K562 (cell line): ENCODE results near the gene GAL. TPM values are rescaled to one million over a fixed set of nuclear protein-coding genes. Genes with fewer than 3 reads are reported as not detected.

Source experiments
- NR2C2 ChIP-seq, 2 experiments: fragments of 200-800 bp in 1 of 2; sonication (Bioruptor generic) in 1 of 2; sonication (generic) in 1 of 2; formaldehyde crosslinking in 1 of 2; IDR thresholded peaks; 2 replicates each; pipeline versions ENCODE4 v1.6.1 to v1.8.0; 2016 to 2022; ENCODE audit warnings: mild to moderate bottlenecking in 1 of 2, missing compliant biosample characterization in 1 of 2, missing genetic modification characterization in 1 of 2, missing genetic modification reagents in 1 of 2
- POLR2A ChIP-seq: fragments of 450-650 bp; conservative IDR thresholded peaks from 2 replicates; pipeline ENCODE4 v1.6.1; 2016
- polyA plus RNA-seq, 8 experiments: library from polyadenylated mRNA; depleted of rRNA in 4 of 8; stranded (reverse) in 5 of 8; unstranded in 3 of 8; fragments of >200 nt; fragmentation: Nextera tagmentation in 2 of 8; fragmentation: Illumina TruSeq in 1 of 8; extraction: Ambion mirVana in 2 of 8; extraction: Trizol in 1 of 8; gene quantifications; 2 replicates each; pipeline versions ENCODE4 v1.2.1 to v1.2.3, GENCODE V29; 2011 to 2014; ENCODE audit warnings: inconsistent platforms in 1 of 8, missing spikeins in 1 of 8
- total RNA-seq, 7 experiments: library from RNA; depleted of rRNA in 6 of 7; stranded (reverse); fragments of >200 nt in 6 of 7; fragmentation: Illumina TruSeq in 2 of 7; extraction: Trizol in 2 of 7; gene quantifications; 2 replicates each; pipeline versions ENCODE4 v1.2.1 to v1.2.3, GENCODE V29; 2011 to 2021; ENCODE audit warnings: low replicate concordance in 1 of 7
- TF ChIP-seq, protein P1 (sequence below), 2 experiments: fragments of 450-650 bp in 1 of 2; sonication (generic) in 1 of 2; formaldehyde crosslinking in 1 of 2; IDR thresholded peaks; 2 replicates each; pipeline versions ENCODE4 v1.7.1 to v1.9.0; 2016 to 2022; ENCODE audit warnings: inconsistent platforms in 1 of 2, mild to moderate bottlenecking in 1 of 2, missing genetic modification reagents in 1 of 2
- TF ChIP-seq, protein P2 (sequence below): sonication (generic); formaldehyde crosslinking; IDR thresholded peaks from 2 replicates; pipeline ENCODE4 v1.8.0; 2022; ENCODE audit warnings: missing genetic modification reagents, mild to moderate bottlenecking, borderline replicate concordance

Gene GAL
- total and polyA plus RNA-seq, 9 of the 15 experiments (the other 6 are each of a cell fraction or from before 2014, with no cell fraction given): 10.6 to 119 (median 36.3) TPM

DNA sequence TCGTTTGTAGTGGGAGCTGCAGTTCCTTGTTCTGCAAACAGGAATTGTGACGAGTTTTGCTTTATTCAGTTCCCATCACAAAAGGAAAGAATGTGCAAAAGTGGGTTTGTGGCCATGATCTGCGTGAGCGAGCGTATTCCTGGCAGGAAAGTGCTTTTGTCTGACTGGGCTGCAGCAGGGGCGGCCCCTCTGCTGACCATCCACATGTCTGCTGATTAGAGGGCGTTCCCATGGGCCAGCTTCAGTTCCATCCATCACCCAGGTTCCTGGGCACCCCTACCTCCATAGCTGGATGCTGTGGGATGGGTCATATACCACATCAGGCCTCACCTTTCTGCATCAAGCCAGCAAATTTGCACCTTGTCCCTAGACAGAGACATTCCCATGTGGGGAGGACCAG is 28.9 kb upstream of the GAL start (continued):
- TF ChIP-seq, protein P1, sequence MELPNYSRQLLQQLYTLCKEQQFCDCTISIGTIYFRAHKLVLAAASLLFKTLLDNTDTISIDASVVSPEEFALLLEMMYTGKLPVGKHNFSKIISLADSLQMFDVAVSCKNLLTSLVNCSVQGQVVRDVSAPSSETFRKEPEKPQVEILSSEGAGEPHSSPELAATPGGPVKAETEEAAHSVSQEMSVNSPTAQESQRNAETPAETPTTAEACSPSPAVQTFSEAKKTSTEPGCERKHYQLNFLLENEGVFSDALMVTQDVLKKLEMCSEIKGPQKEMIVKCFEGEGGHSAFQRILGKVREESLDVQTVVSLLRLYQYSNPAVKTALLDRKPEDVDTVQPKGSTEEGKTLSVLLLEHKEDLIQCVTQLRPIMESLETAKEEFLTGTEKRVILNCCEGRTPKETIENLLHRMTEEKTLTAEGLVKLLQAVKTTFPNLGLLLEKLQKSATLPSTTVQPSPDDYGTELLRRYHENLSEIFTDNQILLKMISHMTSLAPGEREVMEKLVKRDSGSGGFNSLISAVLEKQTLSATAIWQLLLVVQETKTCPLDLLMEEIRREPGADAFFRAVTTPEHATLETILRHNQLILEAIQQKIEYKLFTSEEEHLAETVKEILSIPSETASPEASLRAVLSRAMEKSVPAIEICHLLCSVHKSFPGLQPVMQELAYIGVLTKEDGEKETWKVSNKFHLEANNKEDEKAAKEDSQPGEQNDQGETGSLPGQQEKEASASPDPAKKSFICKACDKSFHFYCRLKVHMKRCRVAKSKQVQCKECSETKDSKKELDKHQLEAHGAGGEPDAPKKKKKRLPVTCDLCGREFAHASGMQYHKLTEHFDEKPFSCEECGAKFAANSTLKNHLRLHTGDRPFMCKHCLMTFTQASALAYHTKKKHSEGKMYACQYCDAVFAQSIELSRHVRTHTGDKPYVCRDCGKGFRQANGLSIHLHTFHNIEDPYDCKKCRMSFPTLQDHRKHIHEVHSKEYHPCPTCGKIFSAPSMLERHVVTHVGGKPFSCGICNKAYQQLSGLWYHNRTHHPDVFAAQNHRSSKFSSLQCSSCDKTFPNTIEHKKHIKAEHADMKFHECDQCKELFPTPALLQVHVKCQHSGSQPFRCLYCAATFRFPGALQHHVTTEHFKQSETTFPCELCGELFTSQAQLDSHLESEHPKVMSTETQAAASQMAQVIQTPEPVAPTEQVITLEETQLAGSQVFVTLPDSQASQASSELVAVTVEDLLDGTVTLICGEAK (IDR thresholded peaks at IDR 0.05): no peak
- TF ChIP-seq, protein P1 (CRISPR knock-in tag; IDR thresholded peaks at IDR 0.05): no peak
- no peak for TF ChIP-seq NR2C2 (CRISPR knock-in tag; IDR thresholded peaks at IDR 0.05)
- no peak for TF ChIP-seq NR2C2 (tag; IDR thresholded peaks at IDR 0.05)
- TF ChIP-seq POLR2A: no peak
- TF ChIP-seq, protein P2, sequence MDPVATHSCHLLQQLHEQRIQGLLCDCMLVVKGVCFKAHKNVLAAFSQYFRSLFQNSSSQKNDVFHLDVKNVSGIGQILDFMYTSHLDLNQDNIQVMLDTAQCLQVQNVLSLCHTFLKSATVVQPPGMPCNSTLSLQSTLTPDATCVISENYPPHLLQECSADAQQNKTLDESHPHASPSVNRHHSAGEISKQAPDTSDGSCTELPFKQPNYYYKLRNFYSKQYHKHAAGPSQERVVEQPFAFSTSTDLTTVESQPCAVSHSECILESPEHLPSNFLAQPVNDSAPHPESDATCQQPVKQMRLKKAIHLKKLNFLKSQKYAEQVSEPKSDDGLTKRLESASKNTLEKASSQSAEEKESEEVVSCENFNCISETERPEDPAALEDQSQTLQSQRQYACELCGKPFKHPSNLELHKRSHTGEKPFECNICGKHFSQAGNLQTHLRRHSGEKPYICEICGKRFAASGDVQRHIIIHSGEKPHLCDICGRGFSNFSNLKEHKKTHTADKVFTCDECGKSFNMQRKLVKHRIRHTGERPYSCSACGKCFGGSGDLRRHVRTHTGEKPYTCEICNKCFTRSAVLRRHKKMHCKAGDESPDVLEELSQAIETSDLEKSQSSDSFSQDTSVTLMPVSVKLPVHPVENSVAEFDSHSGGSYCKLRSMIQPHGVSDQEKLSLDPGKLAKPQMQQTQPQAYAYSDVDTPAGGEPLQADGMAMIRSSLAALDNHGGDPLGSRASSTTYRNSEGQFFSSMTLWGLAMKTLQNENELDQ: no peak
- TF ChIP-seq, all 486 proteins: peak for 0
